ENCODE measurements around the gene SPCS1. TPM values are rescaled to one million over a fixed set of nuclear protein-coding genes. Genes with fewer than 3 reads are reported as not detected.

Gene SPCS1
- total and polyA plus RNA-seq, 9 of the 15 experiments (the other 6 are each of a cell fraction or from before 2014, with no cell fraction given) = 73.9 to 567 (median 127) TPM

- TF ChIP-seq, protein P1, sequence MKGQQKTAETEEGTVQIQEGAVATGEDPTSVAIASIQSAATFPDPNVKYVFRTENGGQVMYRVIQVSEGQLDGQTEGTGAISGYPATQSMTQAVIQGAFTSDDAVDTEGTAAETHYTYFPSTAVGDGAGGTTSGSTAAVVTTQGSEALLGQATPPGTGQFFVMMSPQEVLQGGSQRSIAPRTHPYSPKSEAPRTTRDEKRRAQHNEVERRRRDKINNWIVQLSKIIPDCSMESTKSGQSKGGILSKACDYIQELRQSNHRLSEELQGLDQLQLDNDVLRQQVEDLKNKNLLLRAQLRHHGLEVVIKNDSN (CRISPR knock-in tag; IDR thresholded peaks at IDR 0.05) = peak; percentile 17; the same call in 1 of the 2 replicates
- TF ChIP-seq CBFA2T2 (conservative IDR thresholded peaks at IDR 0.05) = no peak
- peak; percentile 60 for TF ChIP-seq NFIC (IDR thresholded peaks at IDR 0.05)
- no peak for TF ChIP-seq ZNF280A (IDR thresholded peaks at IDR 0.05; ENCODE audit: low read depth, partially characterized antibody)
- TF ChIP-seq U2AF2 (optimal IDR thresholded peaks at IDR 0.05; ENCODE audit: low read depth, low read length) = no peak
- no peak for TF ChIP-seq ZNF184 (CRISPR knock-in tag; IDR thresholded peaks at IDR 0.05)
- TF ChIP-seq PRPF4 (IDR thresholded peaks at IDR 0.05; ENCODE audit: insufficient read depth, low read depth, low read length, poor library complexity, severe bottlenecking) = no peak
- TF ChIP-seq SMARCB1 (IDR thresholded peaks at IDR 0.05; ENCODE audit: insufficient read length, low read depth) = no peak
- TF ChIP-seq, protein P2, sequence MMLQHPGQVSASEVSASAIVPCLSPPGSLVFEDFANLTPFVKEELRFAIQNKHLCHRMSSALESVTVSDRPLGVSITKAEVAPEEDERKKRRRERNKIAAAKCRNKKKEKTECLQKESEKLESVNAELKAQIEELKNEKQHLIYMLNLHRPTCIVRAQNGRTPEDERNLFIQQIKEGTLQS (IDR thresholded peaks at IDR 0.05) = no peak
- TF ChIP-seq, protein P2 (CRISPR knock-in tag; conservative IDR thresholded peaks at IDR 0.05) = no peak
- TF ChIP-seq ZNF75A (CRISPR knock-in tag; IDR thresholded peaks at IDR 0.05) = no peak
- no peak for TF ChIP-seq SRSF7 (optimal IDR thresholded peaks at IDR 0.05; ENCODE audit: low read depth, low read length)
- TF ChIP-seq, protein P3, sequence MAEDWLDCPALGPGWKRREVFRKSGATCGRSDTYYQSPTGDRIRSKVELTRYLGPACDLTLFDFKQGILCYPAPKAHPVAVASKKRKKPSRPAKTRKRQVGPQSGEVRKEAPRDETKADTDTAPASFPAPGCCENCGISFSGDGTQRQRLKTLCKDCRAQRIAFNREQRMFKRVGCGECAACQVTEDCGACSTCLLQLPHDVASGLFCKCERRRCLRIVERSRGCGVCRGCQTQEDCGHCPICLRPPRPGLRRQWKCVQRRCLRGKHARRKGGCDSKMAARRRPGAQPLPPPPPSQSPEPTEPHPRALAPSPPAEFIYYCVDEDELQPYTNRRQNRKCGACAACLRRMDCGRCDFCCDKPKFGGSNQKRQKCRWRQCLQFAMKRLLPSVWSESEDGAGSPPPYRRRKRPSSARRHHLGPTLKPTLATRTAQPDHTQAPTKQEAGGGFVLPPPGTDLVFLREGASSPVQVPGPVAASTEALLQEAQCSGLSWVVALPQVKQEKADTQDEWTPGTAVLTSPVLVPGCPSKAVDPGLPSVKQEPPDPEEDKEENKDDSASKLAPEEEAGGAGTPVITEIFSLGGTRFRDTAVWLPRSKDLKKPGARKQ (CRISPR knock-in tag; IDR thresholded peaks at IDR 0.05) = no peak
- TF ChIP-seq ZNF133 (CRISPR knock-in tag; IDR thresholded peaks at IDR 0.05) = no peak
- TF ChIP-seq BRD4 (IDR thresholded peaks at IDR 0.05) = no peak
- TF ChIP-seq JUN (IDR thresholded peaks at IDR 0.05; ENCODE audit: borderline replicate concordance, low read depth, low read length) = no peak
- TF ChIP-seq JUN (CRISPR knock-in tag; IDR thresholded peaks at IDR 0.05; ENCODE audit: borderline replicate concordance) = 0 out of 2 replicates have a peak, but pooled peaks have one; percentile 71
- no peak for TF ChIP-seq ZSCAN32 (CRISPR knock-in tag; IDR thresholded peaks at IDR 0.05)
- TF ChIP-seq PURB (CRISPR knock-in tag; IDR thresholded peaks at IDR 0.05; ENCODE audit: low read depth) = no peak
- no peak for TF ChIP-seq NUFIP1 (IDR thresholded peaks at IDR 0.05; ENCODE audit: partially characterized antibody)
- TF ChIP-seq CBFA2T3 (IDR thresholded peaks at IDR 0.05) = no peak
- TF ChIP-seq ZFP30 (CRISPR knock-in tag; IDR thresholded peaks at IDR 0.05; ENCODE audit: borderline replicate concordance) = no peak
- peak; percentile 86; the same call in 1 of the 2 replicates for TF ChIP-seq FOXP1 (CRISPR knock-in tag; IDR thresholded peaks at IDR 0.05)
- no peak for TF ChIP-seq ZNF175 (CRISPR knock-in tag; IDR thresholded peaks at IDR 0.05; ENCODE audit: low read depth)
Observed at GRCh38 chr3:52705688-52706686, at the start of gene SPCS1, which contains the start of gene GLT8D1 (continued).

All from K562 (cell line).